HCT116 (cell line): ENCODE results near the gene SENP1.

ENCODE experiments used
- CEBPB ChIP-seq: IDR thresholded peaks from 2 replicates; pipeline ENCODE4 v1.6.1; 2012; ENCODE audit warnings: low read depth
- ELF1 ChIP-seq: IDR thresholded peaks from 2 replicates; pipeline ENCODE4 v1.6.1; 2012; ENCODE audit warnings: low read depth, borderline replicate concordance
- EZH2 ChIP-seq: fragments of 200-600 bp; sonication (generic); IDR thresholded peaks from 2 replicates; pipeline ENCODE4 v1.6.1; 2017; ENCODE audit warnings: antibody characterized with exemption, mixed run types
- EZH2phosphoT487 ChIP-seq: fragments of 200-600 bp; IDR thresholded peaks from 2 replicates; pipeline ENCODE4 v1.6.1; 2018; ENCODE audit warnings: antibody characterized with exemption, borderline replicate concordance
- POLR2A ChIP-seq: IDR thresholded peaks from 2 replicates; pipeline ENCODE4 v1.7.0; 2011; ENCODE audit warnings: borderline replicate concordance; ENCODE audit not compliant: insufficient read depth, insufficient read length; ENCODE audit errors: extremely low read depth
- POLR2AphosphoS5 ChIP-seq: IDR thresholded peaks from 2 replicates; pipeline ENCODE4 v1.6.1; 2011; ENCODE audit warnings: mild to moderate bottlenecking, low read depth, low read length, moderate library complexity
- RAD21 ChIP-seq: IDR thresholded peaks from 2 replicates; pipeline ENCODE4 v1.6.1; 2012; ENCODE audit warnings: low read depth, mild to moderate bottlenecking
- REST ChIP-seq: IDR thresholded peaks from 2 replicates; pipeline ENCODE4 v1.6.1; 2012; ENCODE audit warnings: low read depth
- SP1 ChIP-seq: IDR thresholded peaks from 2 replicates; pipeline ENCODE4 v1.6.1; 2012; ENCODE audit warnings: low read depth
- ZNF274 ChIP-seq: fragments of 200-500 bp; sonication (Bioruptor generic); IDR thresholded peaks from 2 replicates; pipeline ENCODE4 v1.6.1; 2014; ENCODE audit warnings: mild to moderate bottlenecking, low read depth, low read length, inconsistent platforms
- TF ChIP-seq, protein P1 (sequence below), 3 experiments: fragments of 200-600 bp in 1 of 3; sonication (generic) in 1 of 3; IDR thresholded peaks in 2 of 3; conservative IDR thresholded peaks in 1 of 3; 2 replicates each; pipeline ENCODE4 v1.5.1; 2012 to 2017; ENCODE audit warnings: low read depth in 2 of 3, low read length in 2 of 3, antibody characterized with exemption in 1 of 3, borderline replicate concordance in 1 of 3, control low read depth in 1 of 3, mild to moderate bottlenecking in 1 of 3, mixed read lengths in 1 of 3, mixed run types in 1 of 3, moderate library complexity in 1 of 3; ENCODE audit not compliant: insufficient read depth in 1 of 3

GRCh38 chr12:48002414-48002730 is 103.5 kb downstream of the SENP1 start:
- no peak for TF ChIP-seq EZH2
- TF ChIP-seq SP1 = no peak
- no peak for TF ChIP-seq ZNF274
- TF ChIP-seq POLR2A = no peak
- TF ChIP-seq POLR2AphosphoS5 = no peak
- TF ChIP-seq, protein P1, sequence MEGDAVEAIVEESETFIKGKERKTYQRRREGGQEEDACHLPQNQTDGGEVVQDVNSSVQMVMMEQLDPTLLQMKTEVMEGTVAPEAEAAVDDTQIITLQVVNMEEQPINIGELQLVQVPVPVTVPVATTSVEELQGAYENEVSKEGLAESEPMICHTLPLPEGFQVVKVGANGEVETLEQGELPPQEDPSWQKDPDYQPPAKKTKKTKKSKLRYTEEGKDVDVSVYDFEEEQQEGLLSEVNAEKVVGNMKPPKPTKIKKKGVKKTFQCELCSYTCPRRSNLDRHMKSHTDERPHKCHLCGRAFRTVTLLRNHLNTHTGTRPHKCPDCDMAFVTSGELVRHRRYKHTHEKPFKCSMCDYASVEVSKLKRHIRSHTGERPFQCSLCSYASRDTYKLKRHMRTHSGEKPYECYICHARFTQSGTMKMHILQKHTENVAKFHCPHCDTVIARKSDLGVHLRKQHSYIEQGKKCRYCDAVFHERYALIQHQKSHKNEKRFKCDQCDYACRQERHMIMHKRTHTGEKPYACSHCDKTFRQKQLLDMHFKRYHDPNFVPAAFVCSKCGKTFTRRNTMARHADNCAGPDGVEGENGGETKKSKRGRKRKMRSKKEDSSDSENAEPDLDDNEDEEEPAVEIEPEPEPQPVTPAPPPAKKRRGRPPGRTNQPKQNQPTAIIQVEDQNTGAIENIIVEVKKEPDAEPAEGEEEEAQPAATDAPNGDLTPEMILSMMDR (IDR thresholded peaks at IDR 0.05 in 2 of 3, conservative IDR thresholded peaks at IDR 0.05 in 1 of 3; ENCODE audit: borderline replicate concordance in 1 of 3, insufficient read depth in 1 of 3, low read depth in 2 of 3, low read length in 2 of 3) = no peak
- no peak for TF ChIP-seq RAD21
- TF ChIP-seq CEBPB = no peak
- no peak for TF ChIP-seq EZH2phosphoT487
- TF ChIP-seq ELF1 = no peak
- TF ChIP-seq REST = no peak
